ENCODE data around the gene TSHZ3. TPM values are rescaled to one million over a fixed set of nuclear protein-coding genes. Genes with fewer than 3 reads are reported as not detected.

TSHZ3 gene
- total and polyA plus RNA-seq, 4 donors, result 1.9 to 12.9 (median 7.0) TPM

GRCh38 chr19:31386806-31387205, 37.6 kb upstream of the TSHZ3 start:
- TF ChIP-seq, protein P1, sequence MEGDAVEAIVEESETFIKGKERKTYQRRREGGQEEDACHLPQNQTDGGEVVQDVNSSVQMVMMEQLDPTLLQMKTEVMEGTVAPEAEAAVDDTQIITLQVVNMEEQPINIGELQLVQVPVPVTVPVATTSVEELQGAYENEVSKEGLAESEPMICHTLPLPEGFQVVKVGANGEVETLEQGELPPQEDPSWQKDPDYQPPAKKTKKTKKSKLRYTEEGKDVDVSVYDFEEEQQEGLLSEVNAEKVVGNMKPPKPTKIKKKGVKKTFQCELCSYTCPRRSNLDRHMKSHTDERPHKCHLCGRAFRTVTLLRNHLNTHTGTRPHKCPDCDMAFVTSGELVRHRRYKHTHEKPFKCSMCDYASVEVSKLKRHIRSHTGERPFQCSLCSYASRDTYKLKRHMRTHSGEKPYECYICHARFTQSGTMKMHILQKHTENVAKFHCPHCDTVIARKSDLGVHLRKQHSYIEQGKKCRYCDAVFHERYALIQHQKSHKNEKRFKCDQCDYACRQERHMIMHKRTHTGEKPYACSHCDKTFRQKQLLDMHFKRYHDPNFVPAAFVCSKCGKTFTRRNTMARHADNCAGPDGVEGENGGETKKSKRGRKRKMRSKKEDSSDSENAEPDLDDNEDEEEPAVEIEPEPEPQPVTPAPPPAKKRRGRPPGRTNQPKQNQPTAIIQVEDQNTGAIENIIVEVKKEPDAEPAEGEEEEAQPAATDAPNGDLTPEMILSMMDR (IDR thresholded peaks at IDR 0.05; ENCODE audit: control extremely low read depth, extremely low read depth), result no peak
- Histone ChIP-seq H3K9ac (ENCODE audit: insufficient read depth in 1 of 2, low read length in 2 of 2) (no peak overlapping the region), H3K27me3 (ENCODE audit: control insufficient read depth in 3 of 3, insufficient read depth in 3 of 3, low read length in 2 of 3) (no peaks in the 10 kb centered on the region), H3K27ac (ENCODE audit: low read depth in 1 of 2, low read length in 1 of 2) (no peak overlapping the region), H3K36me3 (ENCODE audit: control insufficient read depth in 4 of 4, insufficient read depth in 4 of 4, low read length in 4 of 4) (no peaks in the 10 kb centered on the region), H3K4me3 (no peak overlapping the region), H3K9me3 (ENCODE audit: control insufficient read depth in 4 of 4, insufficient read depth in 3 of 4, low read length in 3 of 4) (peaks cover 0 to 3% (median 0%) of the 10 kb centered on the region in 4 donors), H3K4me1 (ENCODE audit: control insufficient read depth in 5 of 5, insufficient read depth in 5 of 5, low read length in 5 of 5) (no peaks in the 10 kb centered on the region)
- DNase-seq (no peak), ATAC-seq (ENCODE audit: insufficient read depth, low FRiP score) (no peak)
- 87 to 93% methylated on average over 8 of the region's 8 CpGs for WGBS, 2 donors

DNA sequence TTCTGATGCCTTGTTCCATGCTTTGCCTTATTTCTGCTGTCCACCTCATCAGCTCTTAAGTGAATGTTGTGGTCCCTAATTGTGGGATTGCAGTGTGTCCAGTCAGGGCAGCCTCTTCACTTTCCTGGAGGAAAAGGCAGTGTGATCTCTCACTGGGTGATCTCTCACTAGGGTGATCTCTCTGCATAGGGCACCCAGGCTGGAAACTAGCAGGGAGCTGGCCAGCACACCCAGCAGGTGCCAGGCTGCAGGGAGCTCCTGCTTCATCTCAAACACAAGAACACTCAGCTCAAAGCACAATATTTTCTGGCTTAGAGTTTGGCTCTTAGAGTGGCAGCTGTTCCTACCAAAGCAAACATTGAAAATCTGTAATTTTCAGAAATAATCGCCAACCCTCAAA, 36.5 kb upstream of the TSHZ3 start:
- H3K27me3 ChIP-seq (ENCODE audit: control insufficient read depth in 3 of 3, insufficient read depth in 3 of 3, low read length in 2 of 3), result no peaks in the 10 kb centered on the region
- no peak for DNase-seq
- H3K27ac ChIP-seq (ENCODE audit: low read depth in 1 of 2, low read length in 1 of 2), result no peak overlapping the region
- no peaks in the 10 kb centered on the region for H3K4me1 ChIP-seq (ENCODE audit: control insufficient read depth in 5 of 5, insufficient read depth in 5 of 5, low read length in 5 of 5)
- 67 to 72% methylated on average over 1 of the region's 1 CpG for WGBS, 2 donors
- H3K4me3 ChIP-seq, result no peak overlapping the region
- ATAC-seq (ENCODE audit: insufficient read depth, low FRiP score), result no peak
- H3K9me3 ChIP-seq (ENCODE audit: control insufficient read depth in 4 of 4, insufficient read depth in 3 of 4, low read length in 3 of 4), result no peaks in the 10 kb centered on the region
- no peaks in the 10 kb centered on the region for H3K36me3 ChIP-seq (ENCODE audit: control insufficient read depth in 4 of 4, insufficient read depth in 4 of 4, low read length in 4 of 4)
- TF ChIP-seq, protein P1 (IDR thresholded peaks at IDR 0.05; ENCODE audit: control extremely low read depth, extremely low read depth), result no peak
- H3K9ac ChIP-seq (ENCODE audit: insufficient read depth in 1 of 2, low read length in 2 of 2), result no peak overlapping the region

DNA sequence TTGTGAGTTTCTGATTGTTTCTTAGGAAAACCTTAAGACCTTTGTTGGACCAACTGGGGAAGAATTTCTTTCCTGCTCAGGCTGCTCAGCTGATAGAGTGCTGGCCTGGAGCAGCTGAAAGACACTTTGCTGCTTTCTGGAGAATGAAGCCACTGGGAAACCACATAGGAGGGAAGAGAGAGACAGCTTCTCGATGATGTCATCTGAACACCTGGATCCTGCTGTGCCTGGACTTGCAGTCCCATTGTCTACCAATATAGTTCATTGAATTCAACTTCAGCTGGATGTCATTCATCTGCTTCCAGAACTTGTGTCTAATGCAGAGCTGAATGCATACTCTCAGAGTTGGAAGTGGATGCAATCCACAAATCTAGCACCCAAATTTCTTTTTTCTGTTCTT, 34.3 kb upstream of the TSHZ3 start:
- no peaks in the 10 kb centered on the region for H3K36me3 ChIP-seq (ENCODE audit: control insufficient read depth in 4 of 4, insufficient read depth in 4 of 4, low read length in 4 of 4)
- H3K27me3 ChIP-seq (ENCODE audit: control insufficient read depth in 3 of 3, insufficient read depth in 3 of 3, low read length in 2 of 3), result no peaks in the 10 kb centered on the region
- H3K9me3 ChIP-seq (ENCODE audit: control insufficient read depth in 4 of 4, insufficient read depth in 3 of 4, low read length in 3 of 4), result no peaks in the 10 kb centered on the region
- H3K27ac ChIP-seq (ENCODE audit: low read depth in 1 of 2, low read length in 1 of 2), result no peak overlapping the region
- H3K4me3 ChIP-seq, result no peak overlapping the region
- 89 to 96% methylated on average over 1 of the region's 1 CpG for WGBS, 2 donors
- DNase-seq (no peak), ATAC-seq (ENCODE audit: insufficient read depth, low FRiP score) (no peak)
- H3K9ac ChIP-seq (ENCODE audit: insufficient read depth in 1 of 2, low read length in 2 of 2), result no peak overlapping the region
- H3K4me1 ChIP-seq (ENCODE audit: control insufficient read depth in 5 of 5, insufficient read depth in 5 of 5, low read length in 5 of 5), result peaks cover 0 to 2% (median 0%) of the 10 kb centered on the region in 5 donors
- TF ChIP-seq, protein P1 (IDR thresholded peaks at IDR 0.05; ENCODE audit: control extremely low read depth, extremely low read depth), result no peak

GRCh38 chr19:31380854-31381253, 31.6 kb upstream of the TSHZ3 start:
- DNase-seq (no peak), ATAC-seq (ENCODE audit: insufficient read depth, low FRiP score) (no peak)

More at GRCh38 chr19:31380854-31381253, 31.6 kb upstream of the TSHZ3 start:
- no peaks in the 10 kb centered on the region for H3K27me3 ChIP-seq (ENCODE audit: control insufficient read depth in 3 of 3, insufficient read depth in 3 of 3, low read length in 2 of 3)
- WGBS, 2 donors, result 87 to 93% methylated on average over 6 of the region's 6 CpGs
- H3K9ac ChIP-seq (ENCODE audit: insufficient read depth in 1 of 2, low read length in 2 of 2), result no peak overlapping the region
- no peaks in the 10 kb centered on the region for H3K36me3 ChIP-seq (ENCODE audit: control insufficient read depth in 4 of 4, insufficient read depth in 4 of 4, low read length in 4 of 4)
- TF ChIP-seq, protein P1 (IDR thresholded peaks at IDR 0.05; ENCODE audit: control extremely low read depth, extremely low read depth), result no peak
- no peak overlapping the region for H3K4me3 ChIP-seq
- no peaks in the 10 kb centered on the region for H3K9me3 ChIP-seq (ENCODE audit: control insufficient read depth in 4 of 4, insufficient read depth in 3 of 4, low read length in 3 of 4)
- no peak overlapping the region for H3K27ac ChIP-seq (ENCODE audit: low read depth in 1 of 2, low read length in 1 of 2)
- H3K4me1 ChIP-seq (ENCODE audit: control insufficient read depth in 5 of 5, insufficient read depth in 5 of 5, low read length in 5 of 5), result peaks cover 0 to 4% (median 0%) of the 10 kb centered on the region in 5 donors

Measured in lung (tissue), 12 donors.